ENCODE measurements around the gene SEMA5B. TPM values are rescaled to one million over a fixed set of nuclear protein-coding genes. Genes with fewer than 3 reads are reported as not detected.

SEMA5B gene
- total RNA-seq, 1 experiment from 2014 or later: 9.4 TPM

- Mint-ChIP-seq H3K9me3 (no peaks in the 10 kb centered on the region), H3K4me3 (no peak overlapping the region), H3K4me1 (no peaks in the 10 kb centered on the region), H3K27ac (0 out of 7 replicates have a peak overlapping the region, but pooled peaks of 1 of the 3 experiments have one; percentile 53), H3K36me3 (ENCODE audit: insufficient read depth in 1 of 3, low read depth in 3 of 3) (no peaks in the 10 kb centered on the region), H3K27me3 (ENCODE audit: low read depth) (peaks cover 1% of the 10 kb centered on the region; the same call in 1 of the 2 replicates)
- no peaks in the 10 kb centered on the region for H3K9me3 ChIP-seq (ENCODE audit: control insufficient read depth, low read depth, low read length)
- no peak overlapping the region for H3K4me2 ChIP-seq (ENCODE audit: insufficient read depth, insufficient read length, low read length)
- no peak overlapping the region for H3K14ac ChIP-seq (ENCODE audit: insufficient read depth, low read length)
- WGBS (ENCODE audit: extremely low coverage, insufficient read length, low lambda C conversion rate): no CpG with 5 or more reads among the region's 14 CpGs
- H2BK12ac ChIP-seq (ENCODE audit: insufficient read length, low read depth, low read length): no peak overlapping the region
- H3K27me3 ChIP-seq (ENCODE audit: insufficient read depth, low read length): no peaks in the 10 kb centered on the region
- DNase-seq: no peak
- no peak overlapping the region for H3K56ac ChIP-seq (ENCODE audit: insufficient read length, low read depth, low read length)
- TF ChIP-seq, protein P1, sequence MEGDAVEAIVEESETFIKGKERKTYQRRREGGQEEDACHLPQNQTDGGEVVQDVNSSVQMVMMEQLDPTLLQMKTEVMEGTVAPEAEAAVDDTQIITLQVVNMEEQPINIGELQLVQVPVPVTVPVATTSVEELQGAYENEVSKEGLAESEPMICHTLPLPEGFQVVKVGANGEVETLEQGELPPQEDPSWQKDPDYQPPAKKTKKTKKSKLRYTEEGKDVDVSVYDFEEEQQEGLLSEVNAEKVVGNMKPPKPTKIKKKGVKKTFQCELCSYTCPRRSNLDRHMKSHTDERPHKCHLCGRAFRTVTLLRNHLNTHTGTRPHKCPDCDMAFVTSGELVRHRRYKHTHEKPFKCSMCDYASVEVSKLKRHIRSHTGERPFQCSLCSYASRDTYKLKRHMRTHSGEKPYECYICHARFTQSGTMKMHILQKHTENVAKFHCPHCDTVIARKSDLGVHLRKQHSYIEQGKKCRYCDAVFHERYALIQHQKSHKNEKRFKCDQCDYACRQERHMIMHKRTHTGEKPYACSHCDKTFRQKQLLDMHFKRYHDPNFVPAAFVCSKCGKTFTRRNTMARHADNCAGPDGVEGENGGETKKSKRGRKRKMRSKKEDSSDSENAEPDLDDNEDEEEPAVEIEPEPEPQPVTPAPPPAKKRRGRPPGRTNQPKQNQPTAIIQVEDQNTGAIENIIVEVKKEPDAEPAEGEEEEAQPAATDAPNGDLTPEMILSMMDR (conservative IDR thresholded peaks at IDR 0.05): no peak
- H2BK5ac ChIP-seq (ENCODE audit: insufficient read length, low read length): no peak overlapping the region
- no peaks in the 10 kb centered on the region for H3K23me2 ChIP-seq (ENCODE audit: insufficient read length, low read depth, low read length, poor library complexity, severe bottlenecking)
- H3K18ac ChIP-seq (ENCODE audit: insufficient read length, low read depth, low read length): no peak overlapping the region
- no peaks in the 10 kb centered on the region for H3K4me1 ChIP-seq (ENCODE audit: insufficient read depth, low read length)
- H2AFZ ChIP-seq (ENCODE audit: low read length): no peak overlapping the region
- H2BK20ac ChIP-seq (ENCODE audit: low read depth, low read length, poor library complexity, severe bottlenecking): no peak overlapping the region
- no peaks in the 10 kb centered on the region for H3K79me2 ChIP-seq (ENCODE audit: insufficient read depth, low read length)
- H3K79me1 ChIP-seq (ENCODE audit: insufficient read depth, low read depth, low read length, poor library complexity, severe bottlenecking): no peaks in the 10 kb centered on the region
- no peak overlapping the region for H3T11ph ChIP-seq (ENCODE audit: low read length)
- no peak overlapping the region for H3K27ac ChIP-seq (ENCODE audit: insufficient read length, low read depth, low read length)
- no peak overlapping the region for H3K4ac ChIP-seq (ENCODE audit: low read depth, low read length)
- H4K20me1 ChIP-seq (ENCODE audit: control insufficient read depth, insufficient read depth, insufficient read length): no peaks in the 10 kb centered on the region
- no peak overlapping the region for H2BK15ac ChIP-seq (ENCODE audit: low read depth, low read length)
- H3K23ac ChIP-seq (ENCODE audit: insufficient read length, low read depth, low read length): no peak overlapping the region
- H4K8ac ChIP-seq (replicated peaks; ENCODE audit: insufficient read length, low read depth, low read length): no peak overlapping the region
- no peak overlapping the region for H2BK120ac ChIP-seq (ENCODE audit: low read depth, low read length, poor library complexity, severe bottlenecking)
- no peak overlapping the region for H4K91ac ChIP-seq (ENCODE audit: insufficient read length, low read depth, low read length)
- H2AK5ac ChIP-seq (ENCODE audit: insufficient read length, low read length): no peak overlapping the region
- no peak overlapping the region for H4K5ac ChIP-seq (ENCODE audit: insufficient read length, low read depth, low read length)
- H3K9ac ChIP-seq (ENCODE audit: extremely low read depth, insufficient read length, low read length): no peak overlapping the region
These were observed 97.2 kb downstream of the SEMA5B start for GRCh38 chr3:122930063-122930997.

Measured in H9 (cell line).